SK-N-SH (cell line): ENCODE measurements around the gene FXR2. TPM values are rescaled to one million over a fixed set of nuclear protein-coding genes. Genes with fewer than 3 reads are reported as not detected.
A peak's percentile ranks its signal among the peaks of the same experiment; 100 is the strongest.

Experiments used
- CTCF ChIA-PET: fragments of 300-600, 350-600 bp; formaldehyde crosslinking; extraction: SDS; loops from one replicate; lab custom pipeline; 2021; lab: Yijun Ruan, JAX
- POLR2A ChIA-PET: fragments of 350-600 bp; sonication (Branson Sonifier 250); formaldehyde crosslinking; extraction: SDS; loops from one replicate; lab custom pipeline; 2020; ENCODE audit warnings: antibody characterized with exemption, inconsistent platforms; lab: Yijun Ruan, JAX
- DNase-seq: peaks from one replicate; pipeline ENCODE4 v3.0.0; 2012
- H2AFZ ChIP-seq: fragments of 200-600 bp; sonication (generic); 2 replicates; pipeline ENCODE4 v1.8.1; 2016; ENCODE audit warnings: antibody characterized with exemption, mild to moderate bottlenecking, low read depth
- H3F3A ChIP-seq: fragments of 200-600 bp; sonication (generic); replicated peaks from 2 replicates; pipeline ENCODE3; 2016; ENCODE audit warnings: antibody characterized with exemption, mild to moderate bottlenecking; ENCODE audit not compliant: insufficient read depth
- H3K27ac ChIP-seq, 2 experiments: fragments of 200-500 bp in 1 of 2; fragments of 200-600 bp in 1 of 2; sonication (Bioruptor generic) in 1 of 2; sonication (generic), shearing (Covaris generic) in 1 of 2; 2 replicates each; pipeline versions ENCODE4 v1.5.1 to v1.6.1; 2014 to 2016; ENCODE audit warnings: low read depth in 2 of 2, inconsistent platforms in 1 of 2, low read length in 1 of 2, mild to moderate bottlenecking in 1 of 2, mixed read lengths in 1 of 2
- H3K27me3 ChIP-seq: fragments of 200-600 bp; sonication (generic), shearing (Covaris generic); 2 replicates; pipeline ENCODE4 v1.6.1; 2016; ENCODE audit warnings: mixed run types; ENCODE audit not compliant: insufficient read depth
- H3K36me3 ChIP-seq, 2 experiments: fragments of 200-500 bp in 1 of 2; fragments of 200-600 bp in 1 of 2; sonication (Bioruptor generic) in 1 of 2; sonication (generic) in 1 of 2; replicated peaks in 1 of 2; 2 replicates each; pipeline versions ENCODE3 to v1.5.1; 2014 to 2016; ENCODE audit warnings: low read length in 1 of 2, mild to moderate bottlenecking in 1 of 2; ENCODE audit not compliant: insufficient read depth in 2 of 2, control insufficient read depth in 1 of 2
- H3K4me1 ChIP-seq, 2 experiments: fragments of 200-500 bp in 1 of 2; fragments of 200-600 bp in 1 of 2; sonication (Bioruptor generic) in 1 of 2; sonication (generic), shearing (Covaris generic) in 1 of 2; 2 replicates each; pipeline versions ENCODE4 v1.5.1 to v1.6.1; 2014 to 2016; ENCODE audit warnings: low read depth in 1 of 2, low read length in 1 of 2, mixed run types in 1 of 2; ENCODE audit not compliant: insufficient read depth in 2 of 2, control insufficient read depth in 1 of 2
- H3K4me2 ChIP-seq: fragments of 200-600 bp; sonication (generic), shearing (Covaris generic); 2 replicates; pipeline ENCODE4 v1.6.1; 2017; ENCODE audit warnings: mixed run types
- H3K4me3 ChIP-seq, 2 experiments: fragments of 200-500 bp in 1 of 2; fragments of 200-600 bp in 1 of 2; sonication (Bioruptor generic) in 1 of 2; sonication (generic), shearing (Covaris generic) in 1 of 2; 2 replicates each; pipeline versions ENCODE4 v1.5.1 to v1.8.1; 2014 to 2016; ENCODE audit warnings: low read depth in 2 of 2, inconsistent platforms in 1 of 2, low read length in 1 of 2, mild to moderate bottlenecking in 1 of 2, mixed read lengths in 1 of 2, moderate library complexity in 1 of 2
- H3K79me2 ChIP-seq: fragments of 200-600 bp; sonication (generic); 2 replicates; pipeline ENCODE4 v1.8.1; 2017; ENCODE audit warnings: mild to moderate bottlenecking; ENCODE audit not compliant: insufficient read depth
- H3K9ac ChIP-seq: fragments of 200-600 bp; sonication (generic); 2 replicates; pipeline ENCODE4 v1.6.1; 2017; ENCODE audit warnings: mixed run types
- H3K9me2 ChIP-seq: fragments of 200-600 bp; sonication (generic); 2 replicates; pipeline ENCODE4 v1.6.1; 2017; ENCODE audit warnings: mixed run types
- H3K9me3 ChIP-seq: fragments of 200-600 bp; sonication (generic); 2 replicates; pipeline ENCODE4 v1.6.1; 2017; ENCODE audit warnings: mixed run types, mild to moderate bottlenecking, moderate library complexity
- H4K20me1 ChIP-seq: fragments of 200-600 bp; sonication (generic); 2 replicates; pipeline ENCODE4 v1.6.1; 2017; ENCODE audit warnings: mild to moderate bottlenecking, mixed run types; ENCODE audit not compliant: insufficient read depth
- CHD2 ChIP-seq: fragments of 150-350 bp; IDR thresholded peaks from 2 replicates; pipeline ENCODE4 v1.6.1; 2018; ENCODE audit warnings: low read length; ENCODE audit not compliant: partially characterized antibody
- ELF1 ChIP-seq: IDR thresholded peaks from 2 replicates; pipeline ENCODE4 v1.4.0; 2012
- EP300 ChIP-seq, 2 experiments: IDR thresholded peaks; 2 replicates each; pipeline versions ENCODE4 v1.4.0 to v1.6.1; 2012; ENCODE audit warnings: borderline replicate concordance in 1 of 2, low read depth in 1 of 2, low read length in 1 of 2
- FOSL2 ChIP-seq: IDR thresholded peaks from 2 replicates; pipeline ENCODE4 v1.4.0; 2012; ENCODE audit warnings: low read depth, mild to moderate bottlenecking, moderate library complexity, borderline replicate concordance
- FOXM1 ChIP-seq: IDR thresholded peaks from 2 replicates; pipeline ENCODE4 v1.4.0; 2012; ENCODE audit warnings: low read depth, mild to moderate bottlenecking
- JUND ChIP-seq: IDR thresholded peaks from 2 replicates; pipeline ENCODE4 v1.4.0; 2012
- MXI1 ChIP-seq: IDR thresholded peaks from 2 replicates; pipeline ENCODE4 v1.6.1; 2012; ENCODE audit warnings: mild to moderate bottlenecking, low read depth, low read length, improper control_type of control experiment
- NRF1 ChIP-seq: IDR thresholded peaks from 2 replicates; pipeline ENCODE4 v1.6.1; 2012; ENCODE audit warnings: low read depth, mild to moderate bottlenecking, low read length
- PBX3 ChIP-seq: IDR thresholded peaks from 2 replicates; pipeline ENCODE4; 2012
- POLR2AphosphoS5 ChIP-seq: IDR thresholded peaks from 2 replicates; pipeline ENCODE4 v1.6.1; 2012; ENCODE audit warnings: low read depth, low read length
- RFX5 ChIP-seq: IDR thresholded peaks from 2 replicates; pipeline ENCODE4 v1.6.1; 2012; ENCODE audit warnings: mild to moderate bottlenecking, improper control_type of control experiment, low read length
- SIN3A ChIP-seq: IDR thresholded peaks from 2 replicates; pipeline ENCODE4 v1.6.1; 2012; ENCODE audit warnings: low read depth, mild to moderate bottlenecking, low read length, moderate library complexity, borderline replicate concordance
- TEAD4 ChIP-seq: IDR thresholded peaks from 2 replicates; pipeline ENCODE4 v1.4.0; 2012; ENCODE audit warnings: mild to moderate bottlenecking, borderline replicate concordance; ENCODE audit not compliant: insufficient read depth
- USF1 ChIP-seq: IDR thresholded peaks from 2 replicates; pipeline ENCODE4 v1.4.0; 2012; ENCODE audit warnings: low read depth, borderline replicate concordance
- ZBTB33 ChIP-seq: IDR thresholded peaks from 2 replicates; pipeline ENCODE4 v1.4.0; 2012; ENCODE audit warnings: low read depth, borderline replicate concordance
- WGBS: methylation state at CpG from one replicate; pipeline ENCODE4 v1.1.6; 2017; ENCODE audit warnings: low lambda C conversion rate; 5-methylcytosine and 5-hydroxymethylcytosine counted together
- polyA plus RNA-seq, 3 experiments: library from polyadenylated mRNA; depleted of rRNA; stranded (reverse); fragments of >200 nt; gene quantifications; 2 replicates each; pipeline ENCODE4 v1.2.3, GENCODE V29; 2012
- TF ChIP-seq, protein P1 (sequence below): fragments of 150-350 bp; IDR thresholded peaks from 2 replicates; pipeline ENCODE4 v1.6.1; 2017; ENCODE audit warnings: antibody characterized with exemption, low read length, low read depth, borderline replicate concordance
- TF ChIP-seq, protein P2 (sequence below): IDR thresholded peaks from 2 replicates; pipeline ENCODE4 v1.4.0; 2012; ENCODE audit warnings: low read depth

The FXR2 gene
- polyA plus RNA-seq, 1 of the 3 experiments (the other 2 are of a cell fraction), result 56.4 TPM

- TF ChIP-seq NRF1 (no peak), MXI1 (no peak), ELF1 (no peak), FOSL2 (no peak), SIN3A (no peak; the same call in 1 of the 2 replicates), JUND (no peak), POLR2AphosphoS5 (no peak)
- TF ChIP-seq, protein P1, sequence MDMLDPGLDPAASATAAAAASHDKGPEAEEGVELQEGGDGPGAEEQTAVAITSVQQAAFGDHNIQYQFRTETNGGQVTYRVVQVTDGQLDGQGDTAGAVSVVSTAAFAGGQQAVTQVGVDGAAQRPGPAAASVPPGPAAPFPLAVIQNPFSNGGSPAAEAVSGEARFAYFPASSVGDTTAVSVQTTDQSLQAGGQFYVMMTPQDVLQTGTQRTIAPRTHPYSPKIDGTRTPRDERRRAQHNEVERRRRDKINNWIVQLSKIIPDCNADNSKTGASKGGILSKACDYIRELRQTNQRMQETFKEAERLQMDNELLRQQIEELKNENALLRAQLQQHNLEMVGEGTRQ, result no peak
- ChIA-PET CTCF (interaction anchor here (0.9 to 1.7 kb wide), 2 partner anchors 14 to 112 kb away, joined by 3 to 8 read pairs; partner anchors contain the start of gene SENP3), POLR2A (interaction anchor here (1.4 to 4.3 kb wide), 2 partner anchors 9 to 112 kb away, joined by 4 to 37 read pairs; partner anchors contain the start of genes MPDU1 and TP53)
- H3K9ac ChIP-seq, result peak overlapping the region; percentile 100; the same call in 1 of the 2 replicates
- 100% methylated on average over 1 of the region's 1 CpG for WGBS
- H4K20me1 ChIP-seq, result peaks cover 61% of the 10 kb centered on the region
- no peak overlapping the region for H2AFZ ChIP-seq
- H3K4me1 ChIP-seq, result peaks cover 22 to 39% of the 10 kb centered on the region in 2 experiments
- peak overlapping the region; percentile 43 to 92; a peak in 3 of 4 replicates for H3K27ac ChIP-seq
- H3F3A ChIP-seq, result peaks cover 71% of the 10 kb centered on the region
- H3K9me2 ChIP-seq, result no peaks in the 10 kb centered on the region
- peaks cover 63 to 67% of the 10 kb centered on the region in 2 experiments for H3K36me3 ChIP-seq
- peak overlapping the region; percentile 98 to 100 for H3K4me3 ChIP-seq
- H3K9me3 ChIP-seq, result no peaks in the 10 kb centered on the region
- no peak for DNase-seq
- H3K27me3 ChIP-seq, result no peaks in the 10 kb centered on the region
- H3K4me2 ChIP-seq, result peak overlapping the region; percentile 96
- peaks cover 68% of the 10 kb centered on the region for H3K79me2 ChIP-seq
Measured at GRCh38 chr17:7575481-7575883, 39.2 kb downstream of the FXR2 start.

- no peaks in the 10 kb centered on the region for H3K9me3 ChIP-seq
- peaks cover 71 to 74% of the 10 kb centered on the region in 2 experiments for H3K36me3 ChIP-seq
- POLR2A ChIA-PET, result interaction anchor here (0.8 to 4.3 kb wide), 7 partner anchors 10 to 113 kb away, joined by 3 to 37 read pairs (median 5); partner anchors contain the start of genes MPDU1, SAT2, SENP3 and TNFSF13
- H3F3A ChIP-seq, result peaks cover 73% of the 10 kb centered on the region
- no peaks in the 10 kb centered on the region for H3K27me3 ChIP-seq
- H3K27ac ChIP-seq, result peak overlapping the region in 1 of 2 experiments; percentile 92; a peak in 2 of 4 replicates
- H3K4me1 ChIP-seq, result peaks cover 22 to 37% of the 10 kb centered on the region in 2 experiments
- peak overlapping the region; percentile 96 for H3K4me2 ChIP-seq
- peak overlapping the region; percentile 100 for H3K9ac ChIP-seq
- 9% methylated on average over 14 of the region's 15 CpGs for WGBS
- peaks cover 70% of the 10 kb centered on the region for H3K79me2 ChIP-seq
- no peak for DNase-seq
- no peak overlapping the region for H2AFZ ChIP-seq
- CTCF ChIA-PET, result interaction anchor here (1.0 to 5.9 kb wide), 4 partner anchors 13 to 113 kb away, joined by 3 to 40 read pairs (median 6); partner anchors contain the start of genes SENP3 and TP53
- H3K9me2 ChIP-seq, result no peaks in the 10 kb centered on the region
- peaks cover 61% of the 10 kb centered on the region for H4K20me1 ChIP-seq
- peak overlapping the region; percentile 98 to 100 for H3K4me3 ChIP-seq
- no peak for TF ChIP-seq ELF1
- TF ChIP-seq TEAD4, result no peak
- TF ChIP-seq, protein P1, result no peak
- TF ChIP-seq, protein P2, sequence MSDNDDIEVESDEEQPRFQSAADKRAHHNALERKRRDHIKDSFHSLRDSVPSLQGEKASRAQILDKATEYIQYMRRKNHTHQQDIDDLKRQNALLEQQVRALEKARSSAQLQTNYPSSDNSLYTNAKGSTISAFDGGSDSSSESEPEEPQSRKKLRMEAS, result no peak
- TF ChIP-seq EP300 (IDR thresholded peaks at IDR 0.05; ENCODE audit: borderline replicate concordance in 1 of 2, low read depth in 1 of 2, low read length in 1 of 2), result no peak
- TF ChIP-seq RFX5, result no peak
- TF ChIP-seq NRF1, result no peak
- TF ChIP-seq FOXM1, result no peak
- no peak for TF ChIP-seq ZBTB33
- TF ChIP-seq POLR2AphosphoS5, result no peak; the same call in 1 of the 2 replicates
- no peak for TF ChIP-seq USF1
- no peak for TF ChIP-seq PBX3
- TF ChIP-seq SIN3A, result no peak
- no peak for TF ChIP-seq CHD2
Measured at GRCh38 chr17:7574176-7574953, 40.3 kb downstream of the FXR2 start.
